WI38 (cell line): ENCODE results near the gene COL6A2.
"Not testable (repeated sequence)": the region's sequence is repeated elsewhere in the genome, so short reads cannot be mapped to it uniquely, and the experiment has no call there.

Experiments used
- H3K4me3 ChIP-seq: 2 replicates; pipeline ENCODE4 v1.5.1; 2011; ENCODE audit warnings: low read depth, mild to moderate bottlenecking, control low read depth, low read length
- TF ChIP-seq, protein P1 (sequence below): IDR thresholded peaks from 2 replicates; pipeline ENCODE4 v1.5.1; 2012; ENCODE audit warnings: low read depth, mild to moderate bottlenecking, control low read depth, low read length

The COL6A2 gene

DNA sequence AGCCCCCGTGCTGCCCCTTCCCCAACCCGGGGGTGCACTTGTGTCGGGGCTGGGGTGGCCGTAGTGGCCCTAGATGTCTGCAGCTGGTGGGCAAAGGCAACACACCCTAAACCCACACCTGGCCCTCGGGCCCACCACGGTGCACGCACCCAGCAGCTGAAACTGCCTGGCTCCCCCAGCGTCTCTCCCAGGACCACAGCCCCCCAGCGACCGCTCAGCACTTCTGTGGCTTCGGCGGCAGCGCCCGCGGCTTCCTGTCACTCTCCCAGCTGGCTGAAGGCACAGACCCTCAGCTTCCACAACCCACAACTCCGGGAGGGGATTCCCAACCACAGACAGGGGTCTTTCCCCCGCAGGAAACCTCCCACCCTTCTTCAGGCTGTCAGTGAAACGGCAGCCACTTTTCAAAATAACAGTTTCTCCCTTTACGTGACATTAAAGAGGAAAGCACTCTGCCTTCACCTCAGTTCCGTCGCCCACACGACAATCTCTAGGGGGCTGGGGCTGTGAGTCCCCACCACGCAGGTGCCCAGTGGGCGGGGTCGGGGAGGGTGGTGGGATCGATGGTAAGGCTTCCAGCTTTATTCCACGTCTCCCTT lies 40.7 kb upstream of the COL6A2 start:
- TF ChIP-seq, protein P1, sequence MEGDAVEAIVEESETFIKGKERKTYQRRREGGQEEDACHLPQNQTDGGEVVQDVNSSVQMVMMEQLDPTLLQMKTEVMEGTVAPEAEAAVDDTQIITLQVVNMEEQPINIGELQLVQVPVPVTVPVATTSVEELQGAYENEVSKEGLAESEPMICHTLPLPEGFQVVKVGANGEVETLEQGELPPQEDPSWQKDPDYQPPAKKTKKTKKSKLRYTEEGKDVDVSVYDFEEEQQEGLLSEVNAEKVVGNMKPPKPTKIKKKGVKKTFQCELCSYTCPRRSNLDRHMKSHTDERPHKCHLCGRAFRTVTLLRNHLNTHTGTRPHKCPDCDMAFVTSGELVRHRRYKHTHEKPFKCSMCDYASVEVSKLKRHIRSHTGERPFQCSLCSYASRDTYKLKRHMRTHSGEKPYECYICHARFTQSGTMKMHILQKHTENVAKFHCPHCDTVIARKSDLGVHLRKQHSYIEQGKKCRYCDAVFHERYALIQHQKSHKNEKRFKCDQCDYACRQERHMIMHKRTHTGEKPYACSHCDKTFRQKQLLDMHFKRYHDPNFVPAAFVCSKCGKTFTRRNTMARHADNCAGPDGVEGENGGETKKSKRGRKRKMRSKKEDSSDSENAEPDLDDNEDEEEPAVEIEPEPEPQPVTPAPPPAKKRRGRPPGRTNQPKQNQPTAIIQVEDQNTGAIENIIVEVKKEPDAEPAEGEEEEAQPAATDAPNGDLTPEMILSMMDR = no peak
- H3K4me3 ChIP-seq = no peak overlapping the region

DNA sequence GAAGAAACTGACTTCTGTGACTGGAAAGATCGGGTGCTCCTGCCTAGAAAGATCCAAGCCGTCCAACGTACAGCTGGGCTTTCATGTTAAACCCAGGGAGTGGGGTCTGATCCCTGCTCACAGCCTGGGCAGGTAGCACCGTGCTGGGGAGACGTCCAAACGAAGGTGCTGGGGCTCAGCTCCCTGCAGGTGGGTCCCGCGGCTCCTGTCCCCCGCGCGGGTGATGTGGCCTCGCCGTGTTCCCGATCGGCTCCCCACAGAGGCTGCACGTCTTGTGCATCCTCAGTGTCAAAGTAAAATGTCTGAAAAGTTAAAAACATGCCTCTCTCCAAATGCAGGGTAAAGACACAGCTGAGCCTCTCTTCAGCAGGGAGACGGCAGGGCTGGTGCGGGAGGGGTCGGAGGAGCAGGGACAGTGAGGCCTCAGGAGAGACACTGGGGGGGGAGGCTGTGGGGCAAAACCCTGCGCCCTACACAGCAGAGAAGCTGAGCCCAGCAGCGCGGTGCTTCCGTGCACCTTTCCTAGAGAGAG lies 40.1 kb upstream of the COL6A2 start:
- TF ChIP-seq, protein P1 = no peak
- H3K4me3 ChIP-seq = no peak overlapping the region

DNA sequence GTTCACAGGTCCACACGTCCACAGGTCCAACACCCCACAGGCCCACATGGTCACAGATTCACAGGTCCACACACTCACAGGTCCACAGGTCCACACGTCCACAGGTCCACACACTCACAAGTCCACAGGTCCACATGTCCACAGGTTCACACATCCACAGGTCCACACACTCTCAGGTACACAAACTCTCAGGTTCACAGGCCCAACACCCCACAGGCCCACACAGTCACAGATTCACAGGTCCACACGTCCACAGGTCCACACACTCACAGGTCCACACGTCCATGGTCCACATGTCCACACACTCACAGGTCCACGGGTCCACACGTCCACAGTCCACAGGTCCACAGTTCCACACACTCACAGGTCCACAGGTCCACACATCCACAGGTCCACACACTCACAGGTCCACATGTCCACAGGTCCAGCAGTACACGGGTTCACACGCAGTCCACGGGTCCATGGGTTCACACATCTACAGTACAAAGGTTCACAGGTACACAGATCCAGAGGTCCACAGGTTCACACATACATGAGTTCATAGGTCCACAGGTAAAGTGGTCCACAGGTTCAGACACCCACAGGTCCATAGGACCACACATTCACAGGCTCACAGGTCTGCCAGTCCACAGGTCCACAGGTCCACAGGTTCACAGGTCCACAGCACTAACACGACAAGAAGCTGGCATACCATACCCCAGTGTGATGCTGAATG lies 39.3 kb upstream of the COL6A2 start:
- TF ChIP-seq, protein P1 = no peak

DNA sequence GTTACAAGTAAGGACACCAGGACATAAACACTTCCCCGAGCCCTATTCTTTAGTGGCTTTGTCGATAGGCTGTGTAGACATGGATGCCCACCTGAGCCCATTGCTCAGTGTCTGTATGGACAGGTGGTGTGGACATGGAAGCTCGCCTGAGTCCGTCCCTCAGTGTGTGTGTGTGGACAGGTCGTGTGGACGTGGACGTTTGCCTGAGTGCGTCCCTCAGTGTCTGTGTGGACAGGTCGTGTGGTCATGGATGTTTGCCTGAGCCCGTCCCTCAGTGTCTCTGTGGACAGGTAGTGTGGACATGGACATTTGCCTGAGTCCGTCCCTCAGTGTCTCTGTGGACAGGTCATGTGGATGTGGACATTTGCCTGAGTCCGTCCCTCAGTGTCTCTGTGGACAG lies 38.7 kb upstream of the COL6A2 start:
- no peak overlapping the region for H3K4me3 ChIP-seq
- TF ChIP-seq, protein P1 = no peak

More for the DNA sequence above, 39.3 kb upstream of the COL6A2 start:
- no peak overlapping the region for H3K4me3 ChIP-seq

DNA sequence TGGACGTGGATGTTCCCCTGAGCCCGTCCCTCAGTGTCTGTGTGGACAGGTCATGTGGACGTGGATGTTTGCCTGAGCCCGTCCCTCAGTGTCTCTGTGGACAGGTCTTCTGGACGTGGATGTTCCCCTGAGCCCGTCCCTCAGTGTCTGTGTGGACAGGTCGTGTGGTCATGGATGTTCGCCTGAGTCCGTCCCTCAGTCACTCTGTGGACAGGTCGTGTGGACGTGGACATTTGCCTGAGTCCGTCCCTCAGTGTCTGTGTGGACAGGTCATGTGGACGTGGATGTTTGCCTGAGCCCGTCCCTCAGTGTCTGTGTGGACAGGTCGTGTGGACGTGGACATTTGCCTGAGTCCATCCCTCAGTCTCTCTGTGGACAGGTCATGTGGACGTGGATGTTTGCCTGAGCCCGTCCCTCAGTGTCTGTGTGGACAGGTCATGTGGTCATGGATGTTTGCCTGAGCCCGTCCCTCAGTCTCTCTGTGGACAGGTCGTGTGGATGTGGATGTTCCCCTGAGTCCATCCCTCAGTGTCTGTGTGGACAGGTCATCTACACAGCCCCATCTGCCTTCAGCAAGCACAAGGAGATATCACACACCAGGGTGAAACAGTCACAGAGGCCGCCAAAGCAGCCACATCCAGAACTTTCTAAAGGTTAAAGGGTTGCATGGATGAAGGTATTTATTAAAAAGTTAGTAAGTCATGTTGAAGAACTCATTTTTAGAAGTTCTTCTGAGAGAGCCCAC lies 38.0 kb upstream of the COL6A2 start:
- H3K4me3 ChIP-seq = not testable (repeated sequence)

DNA sequence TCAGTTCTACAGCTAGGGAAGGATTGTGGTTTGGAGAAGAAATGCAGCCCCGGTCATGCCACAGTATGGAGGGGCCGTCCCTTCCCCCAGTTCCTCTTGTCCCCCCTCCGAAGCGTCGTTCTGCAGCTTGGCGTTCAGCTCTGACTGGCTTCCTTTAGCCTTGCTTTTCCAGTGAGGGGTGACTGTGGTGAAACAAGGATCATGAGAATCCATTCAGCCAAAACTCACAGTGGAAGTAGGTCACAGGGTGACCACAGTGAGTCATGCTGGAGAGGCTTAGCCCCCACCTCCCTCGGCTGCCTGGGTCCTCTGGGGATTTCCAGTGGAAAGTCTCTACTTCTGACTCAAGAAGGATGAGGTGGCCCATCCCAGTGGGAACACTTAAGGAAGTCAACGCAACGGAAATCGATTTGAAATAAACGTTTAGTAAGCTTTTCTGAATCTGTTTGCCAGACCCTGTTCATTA lies 37.3 kb upstream of the COL6A2 start:
- TF ChIP-seq, protein P1 = no peak
- no peak overlapping the region for H3K4me3 ChIP-seq

DNA sequence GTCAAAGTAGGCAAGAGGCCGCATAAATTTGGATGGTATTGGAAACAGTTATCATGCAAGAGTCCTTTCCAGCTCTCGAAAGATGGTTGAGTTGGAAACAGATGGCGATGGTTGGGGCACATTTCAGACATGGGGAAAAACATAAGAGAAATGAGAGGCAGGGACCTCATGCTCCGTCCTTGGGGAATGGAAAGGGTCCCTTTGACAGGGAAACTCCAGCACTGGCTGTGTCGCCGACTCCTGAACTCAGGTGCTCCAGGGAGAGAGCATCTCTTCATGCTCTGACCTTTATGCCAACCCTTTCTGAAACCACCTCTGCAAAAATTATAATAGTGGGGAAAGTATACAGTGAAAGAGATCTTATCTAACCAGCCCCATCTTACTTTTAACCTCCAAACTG lies 36.8 kb upstream of the COL6A2 start:
- TF ChIP-seq, protein P1 = no peak
- H3K4me3 ChIP-seq = no peak overlapping the region
